ENCODE measurements around the gene TAF3. TPM values are rescaled to one million over a fixed set of nuclear protein-coding genes. Genes with fewer than 3 reads are reported as not detected.
A peak's percentile ranks its signal among the peaks of the same experiment; 100 is the strongest.

The TAF3 gene
- total and polyA plus RNA-seq, 8 donors = 7.0 to 10.4 (median 9.2) TPM

- peaks cover 98 to 100% of the 10 kb centered on the region in 2 donors for H3K27me3 ChIP-seq
- DNase-seq (no peak), ATAC-seq (no peak)
- no peak overlapping the region for H3K4me3 ChIP-seq
- no peaks in the 10 kb centered on the region for H3K36me3 ChIP-seq
- no peaks in the 10 kb centered on the region for H3K9me3 ChIP-seq
- intact Hi-C loops (cut with DNase I) = no loop called here
- peaks cover 7 to 68% of the 10 kb centered on the region in 2 donors for H3K4me1 ChIP-seq
- TF ChIP-seq CTCF (IDR thresholded peaks at IDR 0.05) = no peak
- H3K27ac ChIP-seq = no peak overlapping the region
Observed at GRCh38 chr10:8048281-8049008, 230.1 kb downstream of the TAF3 start.

GRCh38 chr10:8049045-8049864 lies 230.9 kb downstream of the TAF3 start:
- H3K4me1 ChIP-seq = peaks cover 7 to 68% of the 10 kb centered on the region in 2 donors
- intact Hi-C loops (cut with DNase I) = no loop called here
- H3K36me3 ChIP-seq = no peaks in the 10 kb centered on the region
- DNase-seq (no peak), ATAC-seq (no peak)
- peaks cover 98 to 100% of the 10 kb centered on the region in 2 donors for H3K27me3 ChIP-seq
- no peak overlapping the region for H3K27ac ChIP-seq
- H3K9me3 ChIP-seq = no peaks in the 10 kb centered on the region
- TF ChIP-seq CTCF (IDR thresholded peaks at IDR 0.05) = no peak
- peak overlapping the region in 1 of 2 donors; percentile 27 for H3K4me3 ChIP-seq

- Histone ChIP-seq H3K27me3 (peaks cover 98 to 100% of the 10 kb centered on the region in 2 donors), H3K4me3 (peak overlapping the region; percentile 8 to 27), H3K4me1 (peaks cover 7 to 70% of the 10 kb centered on the region in 2 donors), H3K9me3 (no peaks in the 10 kb centered on the region), H3K27ac (no peak overlapping the region), H3K36me3 (no peaks in the 10 kb centered on the region)
- DNase-seq = no peak
- intact Hi-C loops (cut with DNase I) = no loop called here
- ATAC-seq = no peak
- no peak for TF ChIP-seq CTCF (IDR thresholded peaks at IDR 0.05)
Observed at GRCh38 chr10:8049865-8050555, 231.7 kb downstream of the TAF3 start.

GRCh38 chr10:8050556-8051108 lies 232.3 kb downstream of the TAF3 start:
- Histone ChIP-seq H3K36me3 (no peaks in the 10 kb centered on the region), H3K9me3 (no peaks in the 10 kb centered on the region), H3K27me3 (peaks cover 98 to 100% of the 10 kb centered on the region in 2 donors), H3K27ac (no peak overlapping the region), H3K4me1 (peaks cover 3 to 72% of the 10 kb centered on the region in 2 donors), H3K4me3 (peak overlapping the region; percentile 8 to 27)
- TF ChIP-seq CTCF (IDR thresholded peaks at IDR 0.05) = no peak
- intact Hi-C loops (cut with DNase I) = no loop called here
- DNase-seq (no peak), ATAC-seq (no peak)

All from left lung (tissue), 10 donors.